GM18868 (cell line): Measurements from ENCODE around the gene ANKRD18A.
A peak's percentile ranks its signal among the peaks of the same experiment; 100 is the strongest.

Experiments used
- ATAC-seq: cut with Tn5 transposase; IDR thresholded peaks from one replicate; pipeline ENCODE4 v1.9.1; 2021; ENCODE audit warnings: mild to moderate bottlenecking, moderate library complexity; ENCODE audit not compliant: unreplicated experiment

Gene ANKRD18A

DNA sequence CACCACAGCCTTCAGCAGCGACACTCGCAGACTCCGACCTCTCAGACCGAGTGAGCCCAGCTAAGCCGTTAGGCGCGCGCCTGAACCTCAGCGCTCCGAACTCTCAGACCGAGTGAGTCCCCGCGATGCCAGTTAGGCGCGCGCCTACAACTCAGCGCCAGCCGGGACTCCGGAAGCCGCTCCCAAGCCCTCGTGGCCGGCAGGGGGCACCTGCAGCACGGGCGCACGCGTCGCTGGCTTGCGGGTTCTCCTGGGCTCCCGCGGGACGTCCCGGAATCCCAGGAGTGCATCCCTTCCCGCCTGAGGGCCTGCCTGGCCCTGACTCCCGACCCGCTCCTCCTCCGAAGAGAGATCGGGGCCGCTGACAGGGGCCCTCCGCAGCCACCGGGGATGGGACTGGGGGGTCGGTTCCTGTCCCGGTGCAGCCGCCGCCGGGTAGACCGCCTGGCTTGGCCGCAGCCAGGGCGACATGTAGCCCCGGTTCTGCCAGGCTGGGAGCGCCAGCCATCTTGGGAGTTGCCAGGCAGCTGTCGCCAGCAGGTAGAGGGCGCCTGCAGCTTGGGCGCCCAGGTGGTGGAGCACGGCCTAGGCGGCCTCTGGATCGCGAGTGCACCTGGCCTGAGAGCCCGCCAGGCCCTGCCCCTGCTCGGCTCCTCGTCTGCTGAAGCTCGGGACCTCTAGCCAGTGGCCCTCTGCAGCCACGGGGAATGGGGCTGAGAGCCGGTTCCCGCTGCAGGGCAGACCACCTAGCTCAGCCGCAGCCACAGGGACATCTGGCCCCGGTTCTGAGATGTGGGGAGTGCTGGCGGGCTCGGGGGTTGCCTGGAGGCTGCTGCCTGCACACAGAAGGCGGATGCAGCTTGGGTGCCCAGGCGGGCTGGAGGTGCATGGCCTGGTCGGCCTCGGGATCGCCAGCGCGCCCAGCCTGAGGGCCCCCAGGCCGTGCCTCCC, at the start of gene ANKRD18A:
Gene ANKRD18A (minus strand): TSS at position 114 of the 951 bp plus-strand sequence. CDS start 311 bp downstream, outside the sequence.
- ATAC-seq = peak; percentile 83

DNA sequence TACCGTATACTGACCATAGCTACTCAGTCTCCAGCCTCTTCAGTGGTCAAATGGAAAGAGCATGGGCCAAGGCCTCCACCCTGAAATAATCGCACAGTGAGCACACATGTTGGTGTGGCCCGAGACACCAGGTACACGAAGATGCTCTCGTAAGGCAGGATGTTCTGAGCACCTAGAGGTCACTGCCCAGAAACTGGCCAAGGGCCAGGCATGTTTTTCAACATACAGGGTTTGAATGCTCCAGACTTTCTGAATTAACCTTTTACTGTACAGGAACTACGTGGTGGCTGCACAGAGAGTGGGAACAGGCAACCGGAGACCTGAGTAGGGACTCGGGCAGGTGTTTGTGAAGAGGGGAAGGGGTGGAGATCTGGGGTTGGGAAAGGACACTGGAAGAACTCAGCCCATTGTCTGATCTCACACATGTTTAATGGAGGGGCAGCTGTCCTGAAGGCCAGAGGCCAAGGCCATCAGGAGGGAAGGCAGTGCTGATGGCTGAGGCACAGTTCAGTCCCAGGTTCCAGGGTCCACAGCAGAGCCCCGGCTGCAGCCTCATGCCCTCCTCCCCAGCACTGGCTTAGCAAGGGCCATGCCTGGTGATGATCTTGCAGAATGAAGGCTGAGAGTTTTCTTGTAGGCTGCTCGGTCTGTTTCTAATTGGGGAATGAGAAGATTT, 48.5 kb upstream of the ANKRD18A start:
- ATAC-seq = no peak

DNA sequence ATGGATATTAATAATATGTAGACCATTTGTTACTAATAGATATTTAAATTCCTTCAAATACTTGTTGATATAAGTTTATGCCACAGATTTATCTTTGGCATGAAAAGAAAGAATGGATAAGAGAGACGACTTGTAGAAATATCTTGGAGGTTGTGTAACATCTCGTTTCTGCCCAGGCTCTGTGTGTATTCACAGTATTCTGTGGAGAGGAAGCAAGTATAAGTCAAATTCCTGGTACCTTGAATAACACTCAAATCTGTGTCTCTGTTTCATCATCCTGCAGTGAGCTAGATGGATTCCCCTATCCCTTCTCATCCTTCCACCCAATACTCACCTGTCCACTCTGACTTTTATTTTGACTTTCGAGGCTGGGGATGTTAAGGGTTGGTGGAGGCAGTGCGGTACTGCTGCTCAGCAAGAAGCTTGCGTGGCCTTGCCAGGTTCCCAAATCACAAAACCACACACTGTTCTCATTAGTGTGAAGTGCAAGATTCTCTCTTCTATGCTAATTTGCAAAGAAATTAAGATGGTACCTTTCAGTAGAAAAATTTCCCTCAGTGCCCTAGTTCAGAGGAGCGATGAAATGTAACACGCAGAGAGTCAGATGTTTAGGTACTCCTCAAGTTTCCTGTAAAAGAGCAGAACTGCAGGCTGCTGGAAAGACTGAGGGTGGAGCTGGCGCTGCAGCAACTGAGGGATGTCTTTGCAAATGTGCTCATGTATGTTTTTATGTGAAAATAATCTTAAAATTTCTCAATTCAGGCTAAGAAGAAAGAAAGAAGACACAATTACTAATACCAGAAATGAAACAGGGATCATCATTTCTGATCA, 42.6 kb upstream of the ANKRD18A start:
- no peak for ATAC-seq

DNA sequence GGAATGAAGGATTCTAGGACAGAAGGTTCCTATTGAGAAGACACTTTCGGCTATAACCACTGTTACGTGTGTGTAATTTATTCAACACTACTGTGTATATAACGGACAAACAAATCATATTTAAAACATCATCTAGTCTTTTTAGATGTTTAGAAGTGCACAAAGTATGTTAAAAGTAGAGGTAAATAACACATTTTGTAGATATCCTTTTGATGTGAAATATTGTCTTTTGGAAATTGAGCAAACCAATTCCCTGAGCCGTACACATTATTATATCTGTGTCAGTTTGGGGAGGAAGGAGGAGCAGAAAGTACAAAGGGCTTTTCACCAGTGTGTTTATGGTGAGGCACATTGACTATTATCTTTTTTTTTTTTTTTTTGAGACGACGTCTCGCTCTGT, 39.1 kb upstream of the ANKRD18A start:
- no peak for ATAC-seq

DNA sequence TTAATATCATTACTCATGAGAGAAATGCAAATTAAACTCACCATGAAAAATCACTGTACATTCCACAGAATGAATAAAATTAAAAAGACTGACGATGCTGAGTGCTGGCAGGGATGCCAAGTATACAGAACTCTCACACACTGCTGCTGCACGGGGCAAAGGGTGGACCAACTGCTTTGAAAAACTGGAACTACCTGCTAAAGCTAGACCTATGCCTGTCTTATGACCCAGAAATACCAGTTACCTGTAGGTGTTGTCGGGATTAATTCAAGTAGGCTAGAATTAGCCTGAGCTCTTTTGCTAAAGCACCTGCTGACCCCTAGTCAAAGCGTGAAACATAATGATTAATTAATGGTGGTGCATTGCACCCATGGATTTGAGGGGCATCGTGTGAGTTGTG, 36.5 kb upstream of the ANKRD18A start:
- no peak for ATAC-seq

DNA sequence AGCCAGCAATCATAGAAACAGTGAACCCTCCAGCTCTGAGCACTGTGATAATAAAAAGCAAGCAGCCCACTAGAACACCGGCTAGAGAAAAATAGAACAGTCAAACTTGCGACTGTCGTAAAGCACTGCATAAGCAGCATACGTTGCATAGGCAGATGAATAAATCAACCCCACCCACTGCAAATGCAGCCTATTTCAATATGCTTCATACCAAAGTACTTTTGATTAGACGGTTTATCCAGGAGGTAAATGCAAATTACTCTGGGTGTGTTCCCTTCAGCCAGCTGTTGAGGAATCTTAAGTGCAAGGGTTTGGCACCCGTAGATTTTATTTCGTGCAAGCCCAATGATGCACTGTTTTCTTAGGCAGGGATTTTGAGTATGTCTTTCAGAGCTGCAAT, 32.1 kb upstream of the ANKRD18A start:
- ATAC-seq = no peak

DNA sequence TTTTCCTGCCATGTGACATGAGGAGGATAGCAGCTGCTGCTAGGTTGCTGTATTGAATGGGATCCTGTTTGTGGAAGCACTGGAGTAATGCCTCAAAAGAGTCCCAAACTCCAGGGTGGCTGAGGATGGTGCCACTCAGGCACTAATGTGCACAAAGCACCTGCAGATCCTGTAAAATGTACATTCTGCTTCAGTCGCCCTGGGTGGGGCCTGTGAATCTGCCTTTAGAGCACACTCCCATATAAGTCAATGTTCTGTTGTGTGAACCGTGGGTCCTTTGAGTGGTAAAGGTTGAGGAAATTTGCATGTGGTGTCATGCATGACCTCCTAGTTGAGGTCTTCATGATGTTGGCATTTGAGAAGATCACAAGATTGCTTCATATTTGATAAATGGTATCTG, 31.6 kb upstream of the ANKRD18A start:
- ATAC-seq = no peak

DNA sequence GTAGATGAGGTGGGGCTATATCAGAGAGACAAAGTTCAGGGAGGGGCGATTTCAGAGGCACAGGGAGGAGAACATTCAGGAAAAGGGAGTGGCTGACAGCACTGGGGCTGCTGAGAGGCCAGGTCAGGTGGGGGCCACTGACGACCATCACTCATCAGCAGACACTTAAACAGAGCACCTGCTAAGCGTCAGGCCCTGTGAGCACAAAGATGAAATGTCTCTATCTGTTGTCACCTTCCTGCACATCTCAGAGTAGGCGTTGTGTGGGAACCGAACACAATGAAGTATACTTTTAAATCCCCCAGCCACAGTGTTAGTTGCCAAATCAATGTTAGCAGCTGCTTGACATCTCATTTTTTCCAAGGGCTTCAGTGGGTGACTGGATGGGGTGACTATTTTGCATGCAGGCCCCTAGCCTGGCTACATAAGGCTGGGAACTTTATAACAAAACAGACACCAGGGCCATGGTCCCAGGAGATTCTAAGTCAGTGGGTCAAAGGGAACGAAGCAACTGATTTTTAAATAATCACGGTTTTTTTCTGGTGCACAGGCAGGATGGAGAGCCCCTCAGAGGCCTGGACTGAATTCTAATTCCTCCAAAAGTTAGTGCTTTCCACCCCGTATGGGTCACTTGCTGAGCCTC, 31.1 kb upstream of the ANKRD18A start:
- no peak for ATAC-seq

DNA sequence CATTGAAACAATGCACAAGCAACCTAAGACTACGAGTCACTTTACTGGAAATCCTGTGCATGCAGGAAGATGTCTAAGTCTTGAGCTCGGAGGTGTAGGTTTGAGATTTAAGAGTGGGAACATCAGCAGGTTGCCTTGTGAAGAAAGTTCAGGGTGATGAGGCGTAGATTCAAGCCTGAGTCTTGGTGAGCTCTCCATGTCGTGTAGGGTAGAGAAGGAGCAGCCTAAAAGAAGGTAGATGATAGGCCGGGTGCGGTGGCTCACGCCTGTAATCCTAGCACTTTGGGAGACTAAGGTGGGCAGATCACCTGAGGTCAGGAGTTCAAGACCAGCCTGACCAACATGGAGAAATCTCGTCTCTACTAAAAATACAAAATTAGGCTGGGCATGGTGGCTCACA, 30.2 kb upstream of the ANKRD18A start:
- ATAC-seq = no peak

DNA sequence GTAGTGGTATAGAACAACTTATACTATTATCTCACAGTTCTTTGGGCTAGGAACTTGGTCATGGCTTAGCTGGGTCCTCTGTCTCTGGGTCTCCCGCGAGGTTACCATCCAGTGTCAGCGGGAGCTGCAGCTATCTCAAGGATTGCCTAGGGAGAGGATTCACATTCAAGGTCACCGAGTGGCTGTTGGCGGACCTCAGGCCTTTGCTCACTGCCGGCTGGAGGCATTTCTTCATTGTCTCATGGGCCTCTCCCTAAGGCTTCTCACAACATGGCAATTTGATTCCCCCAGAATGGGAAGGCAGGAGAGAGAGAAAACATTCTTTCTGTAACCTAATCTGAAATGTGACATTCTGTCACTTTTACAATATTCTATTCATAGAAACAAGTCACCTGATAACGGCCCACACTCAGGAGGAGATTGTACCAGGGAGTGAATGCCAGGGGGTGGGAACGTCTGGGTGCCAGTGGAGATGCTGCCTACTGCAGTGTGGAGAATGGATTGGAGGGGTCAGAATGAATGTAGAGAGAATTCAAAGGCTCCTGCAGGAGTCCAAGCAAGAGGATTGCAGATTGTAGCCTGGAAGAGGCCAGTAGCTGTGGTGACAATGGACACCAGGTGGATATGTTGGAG, 29.5 kb upstream of the ANKRD18A start:
- ATAC-seq = no peak

DNA sequence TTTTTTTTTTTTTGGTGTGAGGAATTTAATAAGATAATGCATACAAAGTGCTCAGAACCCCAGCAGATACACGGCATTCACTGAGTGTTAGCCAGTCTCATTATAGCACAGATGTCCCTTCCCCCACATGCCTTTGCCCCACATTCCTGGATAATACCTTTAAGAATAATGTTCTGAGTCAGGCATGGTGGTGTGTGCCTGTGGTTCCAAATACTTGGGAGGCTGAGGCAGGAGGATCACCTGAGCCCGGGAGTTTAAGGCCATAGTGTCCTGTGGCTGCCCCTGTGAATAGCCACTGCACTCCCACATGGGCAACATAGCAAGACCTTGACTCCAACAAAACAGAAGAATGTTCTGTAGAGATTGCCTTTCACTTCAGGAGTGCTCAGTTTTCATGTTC, 24.2 kb upstream of the ANKRD18A start:
- ATAC-seq = no peak

DNA sequence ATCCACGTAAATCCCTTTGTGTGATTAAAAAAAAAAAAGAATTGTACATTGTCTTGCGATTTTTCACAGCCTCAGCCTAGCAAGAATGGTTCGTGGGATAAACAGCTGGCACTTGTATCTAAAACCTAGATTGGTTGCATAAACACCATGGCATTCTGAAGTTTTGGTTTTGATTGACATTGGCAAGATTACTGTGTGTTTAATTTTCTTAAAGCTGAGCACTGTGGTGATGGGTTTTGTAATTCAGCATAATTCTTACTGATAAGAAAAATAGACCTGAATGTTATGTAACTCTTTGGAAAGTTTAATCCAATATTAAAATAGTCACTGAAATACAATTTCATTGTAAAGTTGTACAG, 23.4 kb upstream of the ANKRD18A start:
- ATAC-seq = no peak

DNA sequence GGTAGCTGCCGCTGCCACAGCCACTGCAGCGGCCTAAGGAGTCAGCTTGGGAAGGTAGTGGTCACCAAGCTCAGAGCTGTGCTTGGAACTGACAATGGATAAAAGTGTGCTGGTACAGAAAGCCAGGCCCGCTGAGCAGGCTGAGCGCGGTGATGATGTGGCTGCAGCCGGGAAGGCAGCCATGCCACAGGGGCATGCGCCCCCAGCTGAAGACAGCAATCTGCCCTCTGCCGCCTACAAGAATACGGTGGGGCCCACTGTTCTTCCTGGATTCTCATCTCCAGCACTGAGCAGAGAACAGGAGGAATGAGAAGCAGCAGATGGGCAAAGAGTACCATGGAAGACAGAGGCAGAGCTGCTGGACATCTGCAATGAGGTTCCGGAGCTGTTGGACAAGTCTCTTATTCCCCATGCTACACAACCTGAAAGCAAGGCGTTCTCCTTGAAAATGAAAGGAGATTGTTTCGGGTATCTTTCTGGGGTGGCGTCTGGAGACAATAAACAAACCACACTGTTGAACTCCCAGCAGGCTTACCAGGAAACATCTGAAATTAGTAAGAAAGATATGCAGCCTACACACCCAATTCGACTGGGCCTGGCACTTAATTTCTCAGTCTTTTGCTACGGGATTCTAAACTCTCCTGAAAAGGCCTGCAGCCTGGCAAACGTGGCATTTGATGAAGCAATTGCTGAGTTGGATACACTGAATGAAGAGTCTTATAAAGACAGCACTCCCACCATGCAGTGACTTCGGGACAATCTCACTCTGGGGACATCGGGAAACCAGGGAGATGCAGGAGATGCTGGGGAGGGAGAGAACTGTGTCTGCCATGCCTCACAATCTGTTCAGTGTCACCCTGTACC, 22.8 kb upstream of the ANKRD18A start:
- ATAC-seq = no peak

DNA sequence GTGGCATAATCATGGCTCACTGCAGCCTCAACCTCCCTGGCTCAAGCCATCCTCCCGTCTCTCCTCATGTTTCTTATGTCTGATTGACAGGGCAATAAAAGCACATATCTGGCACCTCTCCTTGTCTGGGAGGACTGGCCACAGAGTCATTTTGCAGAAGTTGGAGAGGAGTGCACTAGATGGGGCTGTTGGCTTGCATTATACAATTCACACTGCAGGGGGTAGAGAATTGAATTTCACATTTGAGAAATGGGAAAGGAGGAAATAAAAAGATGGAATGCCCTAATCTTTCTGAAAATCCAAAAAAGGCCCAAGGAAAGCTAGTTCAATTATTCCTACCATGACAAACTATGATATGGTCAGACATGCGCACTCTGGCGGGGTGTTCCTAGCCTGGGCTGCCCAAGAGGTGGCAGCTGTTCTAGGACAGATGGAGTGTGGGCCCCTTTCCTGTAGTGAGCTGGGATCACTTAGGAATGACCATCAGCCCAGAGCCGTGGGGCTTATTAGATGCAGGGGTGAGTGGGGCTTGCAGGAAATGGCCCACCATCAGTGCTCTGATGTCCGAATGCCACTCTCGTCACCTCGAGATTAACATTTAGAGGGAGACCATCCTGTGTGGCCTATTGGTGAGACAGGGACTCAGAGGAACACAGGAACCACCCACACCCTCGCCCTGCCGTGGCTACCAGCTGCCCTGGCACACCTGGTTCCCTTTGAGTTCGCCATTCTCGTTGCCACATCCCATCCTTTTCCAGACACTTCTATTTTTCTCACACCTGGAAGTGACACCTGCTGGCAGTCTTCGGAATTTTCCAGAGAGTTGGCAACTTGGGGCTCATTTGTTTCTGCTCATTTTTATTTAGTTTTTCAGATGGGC, 21.8 kb upstream of the ANKRD18A start:
- peak; percentile 79 for ATAC-seq

DNA sequence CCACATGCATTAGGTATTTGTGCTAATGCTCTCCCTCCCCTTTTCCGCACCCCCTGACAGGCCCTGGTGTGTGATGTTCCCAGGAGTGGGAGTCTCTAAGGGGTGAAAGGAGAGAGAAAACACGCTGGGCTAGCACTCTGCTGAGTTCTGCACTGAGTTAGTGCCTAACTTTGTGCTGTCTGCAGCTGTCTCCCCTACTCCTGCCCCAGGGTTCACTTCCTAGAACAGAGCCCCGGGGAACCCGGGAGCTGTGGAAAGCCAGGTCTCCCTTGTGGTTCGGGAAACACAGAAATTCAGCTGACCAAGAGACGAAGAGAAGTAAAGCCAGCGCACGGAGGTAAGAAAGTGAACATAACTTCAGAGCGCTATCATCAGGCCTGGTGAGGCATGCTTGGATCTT, 20.7 kb upstream of the ANKRD18A start:
- ATAC-seq = no peak

DNA sequence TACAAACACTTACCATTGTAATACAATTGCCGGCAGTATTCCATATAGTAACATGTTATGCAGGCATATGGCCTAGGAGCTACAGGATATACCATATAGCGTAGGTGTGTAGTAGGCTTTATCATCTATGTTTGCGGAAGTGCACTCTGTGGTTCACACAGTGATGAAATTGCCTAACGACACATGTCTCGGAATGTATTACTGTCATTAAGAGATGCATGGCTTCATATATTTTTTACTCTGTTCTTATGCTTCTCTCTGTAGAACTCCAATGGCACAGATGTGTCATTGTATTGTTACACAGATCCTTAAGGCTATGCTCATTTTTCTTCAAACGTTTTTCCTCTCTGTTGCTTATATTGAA, 19.2 kb upstream of the ANKRD18A start:
- ATAC-seq = no peak

DNA sequence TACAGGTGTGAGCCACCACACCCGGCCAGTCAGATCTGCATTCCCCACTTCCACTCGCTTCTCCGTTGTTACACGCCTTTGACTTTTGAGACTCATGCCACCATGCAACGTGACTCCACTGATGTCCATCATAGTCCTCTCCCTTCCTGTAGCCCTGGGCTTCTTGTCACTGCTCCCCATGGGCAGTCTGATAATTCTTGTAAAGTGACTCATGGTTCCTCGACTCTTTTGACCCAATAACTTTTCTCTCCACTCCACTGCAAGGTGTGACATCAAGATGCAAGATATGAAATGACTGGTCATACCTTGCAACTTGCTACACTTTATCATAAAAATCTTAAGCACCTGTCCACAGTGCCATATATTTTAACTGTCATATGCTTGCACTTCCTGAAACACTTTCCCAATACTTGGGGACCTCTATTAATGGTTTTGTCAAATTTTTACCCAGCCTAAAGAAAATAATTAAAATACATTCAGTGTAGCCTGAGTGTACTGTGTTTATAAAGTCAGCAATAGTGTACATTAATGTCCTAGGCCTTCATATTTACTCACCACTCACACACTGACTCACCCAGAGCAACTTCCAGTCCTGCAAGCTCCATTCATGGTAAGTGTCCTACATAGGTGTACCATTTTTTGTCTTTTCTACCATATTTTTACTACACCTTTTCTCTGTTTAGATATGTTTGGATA, 18.6 kb upstream of the ANKRD18A start:
- ATAC-seq = no peak

DNA sequence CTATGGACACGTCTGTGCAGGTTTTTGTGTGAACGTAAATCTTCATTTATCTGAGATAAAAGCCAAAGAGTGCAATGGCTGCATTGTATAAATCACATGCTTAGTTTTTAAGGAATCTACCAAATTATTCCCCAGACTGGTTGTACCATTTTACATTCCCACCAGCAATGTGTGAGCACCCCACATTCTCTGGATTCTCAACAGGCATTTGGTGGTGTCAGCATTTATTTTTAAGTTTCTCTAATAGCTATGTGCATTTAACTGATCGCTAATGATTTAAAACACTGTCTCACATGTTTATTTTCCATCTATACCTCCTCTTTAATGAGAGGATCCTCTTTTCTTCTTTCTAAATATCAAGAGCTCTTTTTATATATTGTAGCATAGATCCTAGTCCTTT, 13.9 kb upstream of the ANKRD18A start:
- ATAC-seq = no peak
